NK-92 (cell line): ENCODE results near the gene SS18L1.
"Not testable (repeated sequence)": the region's sequence is repeated elsewhere in the genome, so short reads cannot be mapped to it uniquely, and the experiment has no call there.

ENCODE experiments used
- DNase-seq: peaks from one replicate; lab custom pipeline; 2025; ENCODE audit not compliant: unreplicated experiment; lab: John Stamatoyannopoulos, UW

SS18L1 gene

DNA sequence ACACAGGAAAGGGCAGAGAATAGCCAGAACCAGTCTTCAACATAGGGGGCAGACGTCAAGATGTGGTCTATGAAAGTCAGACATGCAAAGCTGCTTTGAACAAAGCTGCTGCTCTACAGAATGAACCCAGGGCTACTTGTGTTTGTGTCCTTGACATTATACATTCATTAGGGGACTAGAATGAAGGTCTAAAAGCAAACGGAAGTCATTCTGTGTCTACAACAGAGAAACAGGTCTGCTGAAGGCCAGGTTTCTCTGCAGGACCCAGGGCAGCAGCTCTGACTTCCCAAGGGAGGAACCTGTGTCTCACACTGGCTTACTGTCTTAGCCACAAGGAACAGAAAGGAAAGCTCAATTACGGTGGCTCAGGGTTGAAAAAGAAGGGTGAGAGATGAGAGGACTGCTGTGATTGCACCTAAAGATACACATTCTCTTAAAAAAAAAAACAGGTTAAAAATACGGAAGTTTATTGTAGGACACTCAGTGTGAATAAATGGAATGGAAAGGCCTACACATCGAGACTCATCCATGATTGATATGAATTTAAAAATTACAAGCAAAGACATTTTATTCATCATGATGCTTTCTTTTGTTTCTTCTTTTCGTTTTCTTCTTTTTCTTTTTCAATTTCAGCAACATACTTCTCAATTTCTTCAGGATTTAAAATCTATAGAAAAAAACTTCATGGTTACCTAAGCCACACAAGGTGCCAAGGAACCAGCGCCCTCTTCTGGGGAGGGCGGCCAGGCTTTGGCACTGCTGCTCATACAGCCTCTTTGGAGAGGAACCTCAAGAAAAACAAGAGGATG is 7.1 kb upstream of the SS18L1 start:
- no peak for DNase-seq

DNA sequence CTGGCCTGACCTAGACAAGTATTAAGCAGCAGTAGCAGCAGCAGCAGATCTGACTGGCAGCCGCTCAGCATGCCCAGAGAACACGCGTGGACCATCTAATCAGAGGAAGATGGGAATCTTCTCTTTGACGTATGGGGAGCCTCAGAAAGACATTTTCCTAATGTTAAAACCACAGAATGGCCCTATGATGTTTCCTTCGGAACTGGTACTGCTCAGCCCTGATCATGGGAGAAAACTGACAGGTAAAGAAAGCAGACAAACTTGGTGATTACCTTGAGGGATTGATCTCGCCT is 6.5 kb upstream of the SS18L1 start:
- DNase-seq = no peak

DNA sequence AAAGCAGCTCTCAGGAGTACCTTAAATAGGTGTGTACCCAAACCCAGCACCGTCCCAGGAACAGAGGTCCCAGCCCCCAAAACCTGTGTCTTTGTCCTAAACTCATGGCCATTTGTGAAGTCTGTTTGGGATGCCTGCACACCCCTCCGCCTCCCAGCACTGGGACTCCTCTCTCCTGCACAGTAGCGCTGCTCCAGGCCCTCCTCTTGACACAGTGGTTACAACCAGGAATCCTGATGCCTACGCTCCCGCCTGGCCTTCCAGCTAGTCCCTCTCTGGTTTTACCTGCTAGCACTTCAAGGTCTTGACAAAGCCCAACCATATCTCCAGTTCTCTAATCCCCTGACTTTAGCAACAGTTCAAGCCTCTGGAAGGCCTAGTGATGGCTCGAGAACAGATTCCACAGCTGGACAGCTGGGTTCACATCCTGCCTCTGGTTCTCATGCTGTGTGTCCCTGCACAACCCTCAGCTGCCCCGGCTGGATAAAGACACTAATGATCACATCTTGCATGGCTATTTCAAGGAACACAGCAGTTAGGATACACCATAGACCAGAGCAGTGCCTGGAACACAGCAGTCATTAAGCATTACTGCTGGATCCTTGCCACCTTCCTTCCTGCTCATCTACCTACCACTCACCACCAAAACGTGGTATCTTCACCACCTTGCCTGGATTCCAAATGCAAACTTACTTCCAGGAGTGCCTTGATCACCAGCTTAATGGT is 5.9 kb upstream of the SS18L1 start:
- no peak for DNase-seq

DNA sequence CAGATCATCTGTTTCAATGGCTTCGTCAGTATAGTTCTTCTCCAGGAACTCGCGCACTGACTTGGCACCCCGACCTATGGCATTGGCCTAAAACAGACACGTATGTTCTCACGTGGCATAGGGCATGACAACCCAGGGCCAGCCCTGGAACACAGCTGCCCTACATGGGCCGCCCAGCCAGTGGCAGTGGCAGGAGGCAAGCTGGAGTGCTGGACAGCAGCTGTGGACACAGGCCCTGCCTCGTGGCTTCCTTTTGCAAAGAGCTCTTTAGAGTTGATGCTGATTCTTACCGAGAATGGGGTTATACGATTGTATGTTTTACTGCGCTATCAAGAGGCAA is 5.4 kb upstream of the SS18L1 start:
- DNase-seq = no peak

DNA sequence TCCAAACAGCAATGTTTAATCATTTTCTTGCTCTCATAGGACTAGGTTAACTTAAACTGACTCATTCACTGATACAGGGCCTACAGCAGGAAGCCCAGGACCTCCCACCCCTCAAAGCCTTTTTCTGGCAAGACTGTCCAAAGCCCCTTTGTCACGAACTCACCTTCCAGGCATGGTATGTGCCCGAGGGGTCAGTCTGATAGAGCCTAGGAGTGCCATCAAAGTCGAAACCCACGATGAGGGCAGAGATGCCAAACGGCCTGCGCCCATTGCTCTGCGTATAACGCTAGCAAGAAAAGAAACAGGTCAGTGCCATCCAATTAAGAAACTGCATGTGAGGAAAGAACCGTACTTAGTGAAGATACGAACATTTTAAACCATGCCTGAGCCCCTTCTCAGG is 4.7 kb upstream of the SS18L1 start:
- no peak for DNase-seq

DNA sequence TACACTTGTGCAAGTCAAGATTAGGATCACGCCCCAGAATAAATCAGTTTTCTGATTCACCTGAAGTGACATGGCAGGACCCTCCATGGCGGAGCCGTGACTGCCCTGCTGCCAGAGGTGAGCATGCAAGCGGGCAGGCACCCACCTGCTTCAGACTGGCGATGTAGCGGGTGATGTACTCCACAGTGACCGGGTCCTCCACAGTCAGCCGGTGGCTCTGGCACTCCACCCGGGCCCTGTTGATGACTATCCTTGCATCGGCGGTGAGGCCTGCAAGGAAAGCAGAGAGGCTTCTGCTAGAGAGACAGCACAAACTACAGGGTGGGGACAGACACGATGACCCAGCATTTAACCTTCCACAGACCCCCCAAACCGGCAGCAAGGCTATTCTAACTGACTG is 3.9 kb upstream of the SS18L1 start:
- no peak for DNase-seq

DNA sequence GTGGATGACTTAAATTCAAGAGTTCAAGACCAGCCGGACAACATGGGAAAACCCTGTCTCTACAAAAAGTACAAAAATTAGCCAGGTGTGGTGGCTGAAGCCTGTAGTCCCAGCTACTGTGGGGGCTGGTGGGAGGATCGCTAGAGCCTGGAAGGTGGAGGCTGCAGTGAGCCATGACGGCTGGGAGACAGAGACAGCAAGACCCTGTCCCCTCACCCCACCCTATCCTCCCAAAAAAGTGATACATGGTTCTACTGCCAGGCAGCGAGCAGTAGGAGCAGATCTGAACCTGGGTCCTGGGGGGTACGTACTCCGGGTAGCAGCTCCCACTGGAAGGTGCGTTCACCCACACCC is 2.5 kb upstream of the SS18L1 start:
- no peak for DNase-seq

DNA sequence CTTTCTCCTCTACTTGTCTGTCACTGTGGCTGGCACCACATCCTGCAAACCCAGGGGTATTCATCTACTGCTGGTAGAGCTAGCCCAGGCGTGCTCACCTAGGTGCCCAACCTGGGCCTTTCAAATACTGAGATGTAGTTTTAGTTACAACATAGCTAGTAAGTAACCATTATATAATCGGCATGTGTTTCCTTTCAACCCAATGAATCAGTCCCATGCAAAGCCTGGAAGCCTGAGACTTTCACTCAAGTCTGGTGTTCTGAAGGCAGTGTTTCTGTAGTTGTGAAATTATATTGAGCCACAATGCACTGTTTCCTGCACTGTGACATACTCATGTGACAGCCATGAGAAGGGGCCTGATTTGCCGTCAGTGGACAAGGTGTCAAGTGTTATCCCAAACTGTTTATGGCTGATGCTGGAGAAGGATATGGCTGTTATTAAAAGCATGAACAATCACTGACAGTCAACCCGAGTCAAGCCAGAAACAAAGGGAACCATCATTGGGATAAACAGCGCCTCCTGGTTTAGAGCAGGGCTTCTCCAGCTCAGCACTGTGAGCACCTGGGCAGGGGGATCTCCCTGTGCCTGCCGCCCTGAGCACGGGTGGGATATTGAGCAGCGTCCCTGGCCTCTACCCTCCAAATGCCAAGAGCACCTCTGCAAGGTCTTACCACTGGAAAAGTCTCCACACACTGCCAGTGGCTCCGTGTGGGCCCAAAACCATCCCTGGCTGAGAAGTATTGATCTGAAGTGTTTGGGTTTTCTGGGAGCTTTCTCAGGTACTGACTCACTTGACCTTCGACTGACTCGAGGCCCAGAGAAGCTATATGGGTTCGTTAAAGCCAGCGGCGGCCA is 1.9 kb upstream of the SS18L1 start:
- no peak for DNase-seq

DNA sequence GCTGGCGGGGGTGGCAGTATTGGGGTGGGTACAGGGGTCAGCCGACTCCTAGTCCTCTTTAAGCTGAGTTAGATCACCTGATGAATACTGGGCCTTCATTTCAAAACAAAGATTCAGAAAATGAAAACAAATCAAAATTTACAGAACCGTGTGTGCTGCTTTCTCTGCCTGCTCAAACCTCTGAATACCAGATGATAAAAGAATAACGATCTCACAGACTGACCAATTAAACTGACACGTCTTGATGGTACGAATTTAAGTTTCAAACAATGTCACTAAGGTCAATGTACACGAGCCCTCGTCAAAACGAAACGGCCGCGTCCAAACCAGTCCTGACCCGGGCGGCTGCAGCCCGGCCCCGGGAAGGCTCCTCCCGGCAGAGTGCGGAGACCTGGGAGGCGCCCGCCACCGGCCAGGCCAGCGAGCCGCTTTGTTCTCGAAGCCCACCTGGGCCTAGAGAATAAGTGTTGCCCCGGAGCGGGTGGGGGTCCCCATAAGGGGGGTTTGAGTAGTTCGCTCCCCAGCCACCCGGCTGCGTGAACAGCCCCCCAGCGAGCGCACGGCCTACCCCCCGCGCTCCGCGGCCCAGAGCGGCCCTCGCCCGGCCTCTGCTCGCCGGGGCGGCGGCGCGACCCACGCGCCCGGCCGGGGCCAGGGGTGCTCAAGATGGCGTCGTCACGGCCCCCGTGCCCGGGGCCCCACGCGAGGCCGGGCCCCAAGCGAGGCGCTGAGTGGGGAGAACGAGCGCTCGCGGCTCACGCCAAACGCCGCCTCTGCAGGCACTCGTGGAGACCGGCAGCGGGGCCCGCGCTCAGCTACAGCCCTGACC is 1.1 kb upstream of the SS18L1 start:
- DNase-seq = no peak

DNA sequence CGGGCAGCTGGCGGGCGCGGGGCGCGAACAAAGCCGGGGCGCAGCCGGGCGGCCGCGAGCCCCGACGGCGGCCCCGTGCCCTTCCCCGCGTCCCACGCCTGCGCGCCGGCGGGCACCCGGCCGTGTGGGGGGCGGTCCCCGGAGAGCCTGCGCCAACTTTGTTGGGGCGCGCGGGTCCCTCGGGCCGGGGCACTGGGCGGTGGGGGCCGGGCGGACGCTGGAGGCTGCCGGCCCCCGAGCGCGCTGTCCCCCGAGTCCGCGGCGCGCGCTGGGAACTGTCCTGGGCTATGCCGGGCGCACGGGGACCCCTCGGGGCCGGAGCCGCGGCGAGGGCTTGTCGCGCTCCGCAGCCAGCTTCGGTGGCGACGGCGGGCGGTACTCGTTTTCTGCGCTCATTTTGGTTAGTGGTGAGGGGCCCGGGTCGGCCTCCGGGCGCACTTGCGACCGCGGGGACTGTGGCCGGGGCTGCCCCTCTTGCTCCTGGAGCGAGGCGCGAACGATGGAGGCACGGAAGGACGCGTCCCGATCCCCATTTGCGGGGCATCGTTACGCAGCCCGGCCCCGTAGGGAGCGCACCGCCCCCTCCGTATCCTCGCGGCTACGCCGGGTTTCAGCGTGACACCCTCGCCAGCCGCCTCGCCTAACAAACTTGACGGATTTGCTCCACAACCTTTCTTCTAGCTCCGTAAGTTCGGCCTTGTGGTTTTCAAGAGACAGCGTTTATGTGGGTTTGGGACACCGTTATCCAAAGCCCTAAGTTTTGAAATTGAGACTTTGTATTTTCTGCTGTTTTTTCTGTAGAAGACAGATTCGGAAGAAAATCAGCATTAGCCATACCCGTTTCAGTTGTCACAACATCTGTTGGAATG is 622 bp downstream of the SS18L1 start:
- no peak for DNase-seq

DNA sequence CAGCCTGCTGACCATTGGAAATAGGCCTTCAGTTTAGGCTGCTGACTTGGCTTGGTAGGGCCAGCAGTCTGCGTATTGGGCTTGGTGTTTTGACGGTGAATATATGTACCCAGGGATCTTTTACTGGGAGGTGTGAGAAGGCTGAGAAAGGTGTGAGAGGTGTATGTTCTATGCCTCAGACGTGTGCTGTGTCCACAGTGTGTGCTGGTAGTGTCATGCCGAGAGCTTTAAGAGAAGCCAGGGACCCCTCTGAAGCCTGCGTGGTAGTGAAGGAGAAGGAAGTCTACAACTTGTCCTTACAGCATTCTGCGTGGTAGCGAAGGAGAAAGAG is 2.1 kb downstream of the SS18L1 start:
- DNase-seq = no peak

DNA sequence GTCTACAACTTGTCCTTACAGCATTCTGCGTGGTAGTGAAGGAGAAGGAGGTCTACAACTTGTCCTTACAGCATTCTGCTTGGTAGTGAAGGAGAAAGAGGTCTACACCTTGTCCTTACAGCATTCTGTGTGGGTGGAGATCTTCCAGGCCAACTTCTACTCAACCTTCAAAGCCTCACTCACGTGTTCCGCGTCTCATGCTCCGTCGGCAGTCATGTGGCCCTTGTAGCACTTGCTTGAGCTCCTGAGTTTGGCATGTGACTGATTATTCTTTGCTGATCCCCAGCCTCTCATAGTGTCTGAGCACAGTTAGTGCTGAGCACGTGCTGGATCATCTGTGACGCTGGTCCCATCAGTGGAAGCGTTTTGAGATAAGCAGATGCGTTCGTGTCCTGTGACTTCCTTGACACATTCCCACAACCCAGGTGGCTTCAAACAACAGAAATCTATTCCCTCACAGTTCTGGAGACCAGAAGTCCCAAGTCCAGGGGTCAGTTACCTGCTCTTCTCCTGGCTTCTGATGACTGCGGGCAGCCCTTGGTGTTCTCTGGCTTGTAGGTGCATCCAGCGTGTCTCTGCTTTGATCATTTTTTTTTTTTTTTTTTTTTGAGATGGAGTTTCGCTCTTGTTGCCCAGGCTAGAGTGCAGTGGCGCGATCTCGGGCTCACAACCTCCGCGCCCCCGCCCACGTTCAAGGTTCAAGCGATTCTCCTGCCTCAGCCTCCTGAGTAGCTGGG is 2.6 kb downstream of the SS18L1 start:
- no peak for DNase-seq

DNA sequence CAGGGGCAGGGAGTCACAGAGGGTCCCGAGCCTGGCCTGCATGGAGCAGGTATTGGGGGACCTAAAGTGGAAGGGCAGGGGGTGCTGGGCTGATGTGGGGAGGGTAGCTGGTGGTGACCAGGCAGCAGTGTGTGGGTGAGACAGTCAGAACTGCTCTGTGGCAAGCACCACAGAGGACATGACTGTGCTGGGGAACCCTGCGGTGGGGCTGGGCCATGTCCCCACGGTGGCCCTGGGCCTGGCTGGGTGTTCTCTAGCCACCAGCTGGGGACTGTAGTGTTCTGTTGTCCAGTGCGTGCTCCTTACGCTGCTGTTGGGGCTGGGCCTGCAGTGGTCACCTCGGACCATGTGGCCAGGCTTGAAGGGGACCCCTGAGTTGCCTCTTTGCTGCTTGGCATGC is 3.6 kb downstream of the SS18L1 start:
- DNase-seq = no peak

DNA sequence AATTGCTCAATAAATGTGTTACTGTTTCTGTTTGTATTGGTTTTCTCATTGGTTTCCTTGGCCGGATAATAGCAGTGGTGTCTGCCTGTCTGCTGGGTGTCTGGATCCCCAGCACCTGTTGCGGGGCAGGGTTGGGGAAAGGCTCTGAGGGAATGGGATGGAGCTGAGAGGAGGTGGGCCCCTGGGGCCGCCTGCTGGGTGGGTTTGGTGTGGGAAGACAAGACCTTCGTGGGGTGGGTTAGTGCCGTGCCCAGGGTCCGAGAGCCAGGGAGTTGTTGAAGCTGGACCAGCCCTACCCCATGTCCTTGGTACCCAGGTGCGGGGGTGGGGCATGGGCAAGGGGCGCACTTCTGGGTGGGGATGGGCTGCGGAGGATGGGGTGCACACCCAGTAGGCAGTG is 4.0 kb downstream of the SS18L1 start:
- no peak for DNase-seq

DNA sequence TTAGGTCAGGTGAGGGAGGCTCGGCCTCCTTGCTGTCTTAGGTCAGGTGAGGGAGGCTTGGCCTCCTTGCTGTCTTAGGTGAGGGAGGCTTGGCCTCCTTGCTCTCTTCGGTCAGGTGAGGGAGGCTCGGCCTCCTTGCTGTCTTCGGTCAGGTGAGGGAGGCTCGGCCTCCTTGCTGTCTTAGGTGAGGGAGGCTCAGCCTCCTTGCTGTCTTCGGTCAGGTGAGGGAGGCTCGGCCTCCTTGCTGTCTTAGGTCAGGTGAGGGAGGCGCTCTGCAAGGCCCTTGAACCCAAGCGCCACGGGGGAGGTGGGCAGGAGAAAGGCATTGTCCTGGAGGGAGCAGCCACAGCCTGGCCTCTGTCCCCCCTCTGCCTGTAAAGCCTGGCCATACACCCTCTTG is 4.8 kb downstream of the SS18L1 start:
- DNase-seq = not testable (repeated sequence)

DNA sequence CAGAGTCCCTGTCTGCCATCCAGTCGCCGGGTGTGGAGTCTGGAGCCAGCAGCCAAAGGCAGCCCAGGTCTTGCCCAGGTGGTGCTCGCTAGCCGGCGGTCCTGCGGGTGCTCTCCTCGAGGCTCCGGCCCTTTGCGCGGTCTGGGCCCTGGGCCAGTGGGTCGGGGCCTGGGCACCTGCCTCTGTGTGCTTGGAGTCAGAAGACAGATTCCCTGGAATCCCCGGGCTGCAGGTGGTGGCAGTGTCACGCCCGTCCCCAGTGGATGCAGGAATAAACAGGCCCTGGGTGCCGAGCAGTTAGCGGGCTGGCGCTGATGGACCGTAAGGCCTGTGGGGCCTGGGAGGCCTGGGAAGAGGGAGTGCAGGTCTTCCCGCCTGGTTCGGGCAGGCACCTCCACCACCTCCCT is 5.3 kb downstream of the SS18L1 start:
- no peak for DNase-seq

DNA sequence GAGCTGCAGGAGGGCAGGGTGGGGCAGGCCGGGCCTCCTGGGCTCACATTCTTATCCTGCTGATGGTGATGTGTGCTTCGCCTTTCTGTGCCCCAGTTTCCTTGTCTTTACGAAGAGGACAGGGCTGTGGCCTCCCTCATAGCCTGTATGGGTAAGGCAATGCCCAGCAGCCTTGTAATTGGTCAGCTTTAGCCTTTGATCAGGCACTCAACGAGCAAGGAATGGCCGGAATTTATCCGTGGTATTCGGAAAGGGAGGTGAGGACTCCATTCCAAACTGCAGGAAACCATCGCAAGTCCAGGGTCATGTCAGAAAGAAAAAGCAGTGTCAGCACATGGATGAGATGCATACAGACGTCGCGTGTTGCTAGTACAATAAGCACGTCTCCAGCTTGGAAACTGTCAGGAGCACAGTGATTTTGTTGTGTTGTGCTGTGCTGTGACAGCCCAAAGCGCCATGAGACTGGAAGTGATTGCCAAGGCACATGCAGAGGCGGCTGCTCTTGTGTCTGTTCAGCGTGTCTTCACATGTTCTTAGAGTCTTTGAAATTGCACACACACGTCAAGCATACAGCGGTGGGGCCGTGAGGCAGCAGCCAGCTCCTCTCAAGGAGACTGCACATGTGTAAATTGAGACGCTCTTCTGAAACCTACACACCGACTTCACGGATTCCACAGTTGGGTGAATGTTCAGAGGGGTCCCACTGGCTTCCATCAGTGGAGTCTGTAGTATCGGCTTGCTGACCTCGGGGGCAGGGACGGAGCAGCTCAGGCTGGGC is 6.2 kb downstream of the SS18L1 start:
- no peak for DNase-seq

DNA sequence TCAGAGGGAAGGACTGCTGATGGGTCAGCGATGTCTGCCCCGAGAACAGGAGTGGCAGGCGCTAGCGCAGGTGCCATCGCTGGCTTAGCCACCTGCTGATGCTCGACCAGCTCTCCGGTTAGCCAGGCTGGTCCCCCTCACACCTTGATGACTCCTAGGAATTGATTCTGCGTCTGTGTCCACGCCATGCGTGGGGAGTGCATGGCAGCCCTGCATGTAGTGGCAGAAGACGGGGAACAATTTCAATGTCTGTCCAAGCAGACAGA is 6.7 kb downstream of the SS18L1 start:
- no peak for DNase-seq

DNA sequence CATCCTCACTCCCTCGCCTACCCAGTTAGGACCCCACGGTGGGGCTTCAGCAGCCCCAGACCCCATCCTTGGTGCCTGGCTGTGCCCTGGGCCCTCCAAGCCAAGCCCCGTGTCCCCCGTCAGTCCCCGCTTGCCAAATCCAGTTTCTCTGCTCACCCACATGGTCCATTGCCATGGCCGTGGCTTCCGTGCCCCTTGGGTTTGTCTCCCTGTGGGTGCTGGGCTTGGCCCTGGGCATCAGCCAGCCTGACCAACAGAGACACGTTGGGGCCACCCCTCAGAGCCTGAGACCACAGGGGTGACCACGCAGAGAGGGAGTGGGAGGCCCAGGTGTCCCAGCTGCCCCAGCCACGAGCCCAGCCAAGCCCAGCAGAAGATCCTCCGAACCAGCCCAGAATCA is 7.7 kb downstream of the SS18L1 start:
- DNase-seq = no peak
